22Rv1 (cell line): Measurements from ENCODE around the gene RNF115.

Experiments
- ZFX ChIP-seq: fragments of 450-650 bp; IDR thresholded peaks from 2 replicates; pipeline ENCODE4 v1.6.1; 2017; ENCODE audit warnings: antibody characterized with exemption, borderline replicate concordance
- TF ChIP-seq, protein P1 (sequence below): fragments of 450-650 bp; IDR thresholded peaks from 2 replicates; pipeline ENCODE4 v1.5.1; 2017; ENCODE audit warnings: mild to moderate bottlenecking

DNA sequence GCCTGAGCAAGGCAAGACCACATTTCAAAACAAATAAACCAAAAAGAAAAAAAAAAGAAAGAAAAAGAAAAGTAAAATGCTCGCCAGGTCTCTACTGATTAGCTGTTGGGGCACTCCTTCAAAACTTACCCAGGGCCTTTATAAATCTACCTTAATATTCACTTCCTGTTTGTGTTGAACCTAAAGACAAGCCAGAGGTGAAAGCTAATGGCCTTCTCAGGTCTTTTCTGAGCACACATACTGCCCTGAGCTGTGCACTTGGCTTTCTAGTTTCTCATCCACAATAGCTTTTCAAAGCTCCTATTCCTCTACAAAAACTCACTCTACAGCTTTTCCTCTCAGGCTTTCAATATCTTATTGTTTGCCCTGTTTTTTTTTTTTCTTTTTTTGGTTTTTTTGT is 50.5 kb downstream of the RNF115 start:
- TF ChIP-seq, protein P1, sequence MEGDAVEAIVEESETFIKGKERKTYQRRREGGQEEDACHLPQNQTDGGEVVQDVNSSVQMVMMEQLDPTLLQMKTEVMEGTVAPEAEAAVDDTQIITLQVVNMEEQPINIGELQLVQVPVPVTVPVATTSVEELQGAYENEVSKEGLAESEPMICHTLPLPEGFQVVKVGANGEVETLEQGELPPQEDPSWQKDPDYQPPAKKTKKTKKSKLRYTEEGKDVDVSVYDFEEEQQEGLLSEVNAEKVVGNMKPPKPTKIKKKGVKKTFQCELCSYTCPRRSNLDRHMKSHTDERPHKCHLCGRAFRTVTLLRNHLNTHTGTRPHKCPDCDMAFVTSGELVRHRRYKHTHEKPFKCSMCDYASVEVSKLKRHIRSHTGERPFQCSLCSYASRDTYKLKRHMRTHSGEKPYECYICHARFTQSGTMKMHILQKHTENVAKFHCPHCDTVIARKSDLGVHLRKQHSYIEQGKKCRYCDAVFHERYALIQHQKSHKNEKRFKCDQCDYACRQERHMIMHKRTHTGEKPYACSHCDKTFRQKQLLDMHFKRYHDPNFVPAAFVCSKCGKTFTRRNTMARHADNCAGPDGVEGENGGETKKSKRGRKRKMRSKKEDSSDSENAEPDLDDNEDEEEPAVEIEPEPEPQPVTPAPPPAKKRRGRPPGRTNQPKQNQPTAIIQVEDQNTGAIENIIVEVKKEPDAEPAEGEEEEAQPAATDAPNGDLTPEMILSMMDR: no peak
- no peak for TF ChIP-seq ZFX
